Erythroblast (primary cell): ENCODE results near the gene CLPSL2.

Source experiments
- GATA1 ChIP-seq: IDR thresholded peaks from 2 replicates; pipeline ENCODE4 v1.6.1; 2011; ENCODE audit warnings: low read depth, mild to moderate bottlenecking, control low read depth, low read length, moderate library complexity
- POLR2A ChIP-seq: IDR thresholded peaks from 2 replicates; pipeline ENCODE4 v1.6.1; 2011; ENCODE audit warnings: mild to moderate bottlenecking, low read length

GRCh38 chr6:35808688-35809087, 32.3 kb downstream of the CLPSL2 start:
- TF ChIP-seq POLR2A (no peak), GATA1 (no peak)
